HepG2 (cell line): ENCODE results near the gene FAH. TPM values are rescaled to one million over a fixed set of nuclear protein-coding genes. Genes with fewer than 3 reads are reported as not detected.

ENCODE experiments used
- PHF8 ChIP-seq: sonication (generic); formaldehyde crosslinking; IDR thresholded peaks from 2 replicates; pipeline ENCODE4 v1.5.0; 2020; ENCODE audit warnings: missing genetic modification reagents
- ZBTB26 ChIP-seq: IDR thresholded peaks from 2 replicates; pipeline ENCODE4 v1.6.1; 2016; ENCODE audit warnings: missing compliant biosample characterization, missing genetic modification reagents, borderline replicate concordance
- polyA plus RNA-seq, 8 experiments: library from polyadenylated mRNA; depleted of rRNA in 3 of 8; stranded (reverse) in 7 of 8; unstranded in 1 of 8; fragments of >200 nt; fragmentation: Illumina TruSeq in 4 of 8; extraction: Trizol in 4 of 8; gene quantifications; 2 replicates each; pipeline versions ENCODE4 v1.2.1 to v1.2.3, GENCODE V29; 2011 to 2016; ENCODE audit warnings: low read depth in 4 of 8, missing spikeins in 1 of 8, mixed read lengths in 1 of 8; ENCODE audit not compliant: insufficient read depth in 1 of 8
- total RNA-seq, 5 experiments: library from RNA; depleted of rRNA; stranded (reverse); fragments of >200 nt; fragmentation: Illumina TruSeq; extraction: Trizol; gene quantifications; 2 replicates each; pipeline ENCODE4 v1.2.3, GENCODE V29; 2016; ENCODE audit warnings: low read depth in 1 of 5
- TF ChIP-seq, protein P1 (sequence below): sonication (generic); formaldehyde crosslinking; IDR thresholded peaks from 2 replicates; pipeline ENCODE4 v1.5.0; 2020; ENCODE audit warnings: mild to moderate bottlenecking, missing genetic modification reagents, borderline replicate concordance
- TF ChIP-seq, protein P2 (sequence below): sonication (generic); formaldehyde crosslinking; IDR thresholded peaks from 2 replicates; pipeline ENCODE4 v1.4.0; 2020; ENCODE audit warnings: missing genetic modification reagents, mild to moderate bottlenecking, borderline replicate concordance

Gene FAH
- total and polyA plus RNA-seq, 2 of the 13 experiments (the other 11 are each of a cell fraction or from before 2014, with no cell fraction given), result 36.6 to 75.0 TPM

- TF ChIP-seq, protein P1, sequence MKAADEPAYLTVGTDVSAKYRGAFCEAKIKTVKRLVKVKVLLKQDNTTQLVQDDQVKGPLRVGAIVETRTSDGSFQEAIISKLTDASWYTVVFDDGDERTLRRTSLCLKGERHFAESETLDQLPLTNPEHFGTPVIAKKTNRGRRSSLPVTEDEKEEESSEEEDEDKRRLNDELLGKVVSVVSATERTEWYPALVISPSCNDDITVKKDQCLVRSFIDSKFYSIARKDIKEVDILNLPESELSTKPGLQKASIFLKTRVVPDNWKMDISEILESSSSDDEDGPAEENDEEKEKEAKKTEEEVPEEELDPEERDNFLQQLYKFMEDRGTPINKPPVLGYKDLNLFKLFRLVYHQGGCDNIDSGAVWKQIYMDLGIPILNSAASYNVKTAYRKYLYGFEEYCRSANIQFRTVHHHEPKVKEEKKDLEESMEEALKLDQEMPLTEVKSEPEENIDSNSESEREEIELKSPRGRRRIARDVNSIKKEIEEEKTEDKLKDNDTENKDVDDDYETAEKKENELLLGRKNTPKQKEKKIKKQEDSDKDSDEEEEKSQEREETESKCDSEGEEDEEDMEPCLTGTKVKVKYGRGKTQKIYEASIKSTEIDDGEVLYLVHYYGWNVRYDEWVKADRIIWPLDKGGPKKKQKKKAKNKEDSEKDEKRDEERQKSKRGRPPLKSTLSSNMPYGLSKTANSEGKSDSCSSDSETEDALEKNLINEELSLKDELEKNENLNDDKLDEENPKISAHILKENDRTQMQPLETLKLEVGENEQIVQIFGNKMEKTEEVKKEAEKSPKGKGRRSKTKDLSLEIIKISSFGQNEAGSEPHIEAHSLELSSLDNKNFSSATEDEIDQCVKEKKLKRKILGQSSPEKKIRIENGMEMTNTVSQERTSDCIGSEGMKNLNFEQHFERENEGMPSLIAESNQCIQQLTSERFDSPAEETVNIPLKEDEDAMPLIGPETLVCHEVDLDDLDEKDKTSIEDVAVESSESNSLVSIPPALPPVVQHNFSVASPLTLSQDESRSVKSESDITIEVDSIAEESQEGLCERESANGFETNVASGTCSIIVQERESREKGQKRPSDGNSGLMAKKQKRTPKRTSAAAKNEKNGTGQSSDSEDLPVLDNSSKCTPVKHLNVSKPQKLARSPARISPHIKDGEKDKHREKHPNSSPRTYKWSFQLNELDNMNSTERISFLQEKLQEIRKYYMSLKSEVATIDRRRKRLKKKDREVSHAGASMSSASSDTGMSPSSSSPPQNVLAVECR (CRISPR knock-in tag), result no peak
- TF ChIP-seq, protein P2, sequence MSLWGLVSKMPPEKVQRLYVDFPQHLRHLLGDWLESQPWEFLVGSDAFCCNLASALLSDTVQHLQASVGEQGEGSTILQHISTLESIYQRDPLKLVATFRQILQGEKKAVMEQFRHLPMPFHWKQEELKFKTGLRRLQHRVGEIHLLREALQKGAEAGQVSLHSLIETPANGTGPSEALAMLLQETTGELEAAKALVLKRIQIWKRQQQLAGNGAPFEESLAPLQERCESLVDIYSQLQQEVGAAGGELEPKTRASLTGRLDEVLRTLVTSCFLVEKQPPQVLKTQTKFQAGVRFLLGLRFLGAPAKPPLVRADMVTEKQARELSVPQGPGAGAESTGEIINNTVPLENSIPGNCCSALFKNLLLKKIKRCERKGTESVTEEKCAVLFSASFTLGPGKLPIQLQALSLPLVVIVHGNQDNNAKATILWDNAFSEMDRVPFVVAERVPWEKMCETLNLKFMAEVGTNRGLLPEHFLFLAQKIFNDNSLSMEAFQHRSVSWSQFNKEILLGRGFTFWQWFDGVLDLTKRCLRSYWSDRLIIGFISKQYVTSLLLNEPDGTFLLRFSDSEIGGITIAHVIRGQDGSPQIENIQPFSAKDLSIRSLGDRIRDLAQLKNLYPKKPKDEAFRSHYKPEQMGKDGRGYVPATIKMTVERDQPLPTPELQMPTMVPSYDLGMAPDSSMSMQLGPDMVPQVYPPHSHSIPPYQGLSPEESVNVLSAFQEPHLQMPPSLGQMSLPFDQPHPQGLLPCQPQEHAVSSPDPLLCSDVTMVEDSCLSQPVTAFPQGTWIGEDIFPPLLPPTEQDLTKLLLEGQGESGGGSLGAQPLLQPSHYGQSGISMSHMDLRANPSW (CRISPR knock-in tag), result no peak
- TF ChIP-seq PHF8 (CRISPR knock-in tag), result no peak
- no peak for TF ChIP-seq ZBTB26
These were observed 33.8 kb downstream of the FAH start (continued) for GRCh38 chr15:80186597-80186996.
